Measurements from ENCODE around the gene CST4.
"Not testable (repeated sequence)": the region's sequence is repeated elsewhere in the genome, so short reads cannot be mapped to it uniquely, and the experiment has no call there.

Gene CST4

GRCh38 chr20:23691675-23692074 lies 2.8 kb upstream of the CST4 start:
- TF ChIP-seq ZFX (IDR thresholded peaks at IDR 0.05; ENCODE audit: borderline replicate concordance) (no peak), CTCF (IDR thresholded peaks at IDR 0.05) (no peak)
- H3K27ac ChIP-seq = no peak overlapping the region

- TF ChIP-seq ZFX (IDR thresholded peaks at IDR 0.05; ENCODE audit: borderline replicate concordance) = no peak
- TF ChIP-seq CTCF (IDR thresholded peaks at IDR 0.05) = no peak
- no peak overlapping the region for H3K27ac ChIP-seq
These were observed 1.7 kb upstream of the CST4 start for GRCh38 chr20:23690581-23690980.

GRCh38 chr20:23689399-23689690 lies 507 bp upstream of the CST4 start:
- no peak overlapping the region for H3K27ac ChIP-seq
- TF ChIP-seq ZFX (IDR thresholded peaks at IDR 0.05; ENCODE audit: borderline replicate concordance) (no peak), CTCF (IDR thresholded peaks at IDR 0.05) (no peak)

GRCh38 chr20:23687986-23688385 lies 852 bp downstream of the CST4 start:
- TF ChIP-seq CTCF (IDR thresholded peaks at IDR 0.05) = no peak
- no peak for TF ChIP-seq ZFX (IDR thresholded peaks at IDR 0.05; ENCODE audit: borderline replicate concordance)
- no peak overlapping the region for H3K27ac ChIP-seq

GRCh38 chr20:23686046-23686750 lies 2.6 kb downstream of the CST4 start:
- H3K27ac ChIP-seq = no peak overlapping the region
- no peak for TF ChIP-seq ZFX (IDR thresholded peaks at IDR 0.05; ENCODE audit: borderline replicate concordance)
- TF ChIP-seq CTCF (IDR thresholded peaks at IDR 0.05) = no peak

GRCh38 chr20:23685529-23685896 lies 3.3 kb downstream of the CST4 start:
- H3K27ac ChIP-seq = not testable (repeated sequence)

- no peak overlapping the region for H3K27ac ChIP-seq
- no peak for TF ChIP-seq CTCF (IDR thresholded peaks at IDR 0.05)
- no peak for TF ChIP-seq ZFX (IDR thresholded peaks at IDR 0.05; ENCODE audit: borderline replicate concordance)
These were observed 4.6 kb downstream of the CST4 start for GRCh38 chr20:23684261-23684660.

- H3K27ac ChIP-seq = no peak overlapping the region
- no peak for TF ChIP-seq CTCF (IDR thresholded peaks at IDR 0.05)
- TF ChIP-seq ZFX (IDR thresholded peaks at IDR 0.05; ENCODE audit: borderline replicate concordance) = no peak
These were observed 5.0 kb downstream of the CST4 start for GRCh38 chr20:23683807-23684206.

Measured in 22Rv1 (cell line).